Stimulated activated CD4-positive, alpha-beta T cell treated with anti-CD3 and anti-CD28 coated beads, Interleukin-1b, Interleukin-23, amount 100 ng/mL, for 24 hours (primary cell): Measurements from ENCODE around the gene MED16.
"Not testable (repeated sequence)": the region's sequence is repeated elsewhere in the genome, so short reads cannot be mapped to it uniquely, and the experiment has no call there.

Experiments used
- DNase-seq, 4 experiments: peaks; one replicate each; pipeline ENCODE4 v3.0.0-alpha.2; 2020; ENCODE audit warnings: low read depth in 4 of 4, low spot score in 1 of 4

MED16 gene

GRCh38 chr19:889662-890295 is 3.2 kb downstream of the MED16 start:
- no peak for DNase-seq

GRCh38 chr19:888581-889385 is 4.2 kb downstream of the MED16 start:
- DNase-seq: no peak

DNA sequence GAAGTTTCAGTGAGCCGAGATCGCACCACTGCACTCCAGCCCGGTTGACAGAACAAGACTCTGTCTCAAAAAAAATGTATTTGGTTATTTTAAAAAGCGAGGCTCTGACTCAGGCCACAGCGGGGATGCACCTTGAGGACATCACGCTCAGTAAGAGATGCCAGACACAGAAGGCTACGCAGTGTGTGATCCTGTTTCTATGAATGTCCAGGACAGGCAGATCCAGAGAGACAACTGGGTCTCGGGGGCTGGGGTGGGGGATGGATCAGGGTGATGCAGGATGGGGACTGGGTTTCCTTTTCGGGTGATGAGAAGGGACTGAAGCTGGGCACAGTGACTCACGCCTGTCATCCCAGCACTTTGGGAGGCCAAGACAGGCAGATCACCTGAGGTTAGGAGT is 5.4 kb downstream of the MED16 start:
- DNase-seq: no peak

GRCh38 chr19:887072-887471 is 5.9 kb downstream of the MED16 start:
- no peak for DNase-seq

DNA sequence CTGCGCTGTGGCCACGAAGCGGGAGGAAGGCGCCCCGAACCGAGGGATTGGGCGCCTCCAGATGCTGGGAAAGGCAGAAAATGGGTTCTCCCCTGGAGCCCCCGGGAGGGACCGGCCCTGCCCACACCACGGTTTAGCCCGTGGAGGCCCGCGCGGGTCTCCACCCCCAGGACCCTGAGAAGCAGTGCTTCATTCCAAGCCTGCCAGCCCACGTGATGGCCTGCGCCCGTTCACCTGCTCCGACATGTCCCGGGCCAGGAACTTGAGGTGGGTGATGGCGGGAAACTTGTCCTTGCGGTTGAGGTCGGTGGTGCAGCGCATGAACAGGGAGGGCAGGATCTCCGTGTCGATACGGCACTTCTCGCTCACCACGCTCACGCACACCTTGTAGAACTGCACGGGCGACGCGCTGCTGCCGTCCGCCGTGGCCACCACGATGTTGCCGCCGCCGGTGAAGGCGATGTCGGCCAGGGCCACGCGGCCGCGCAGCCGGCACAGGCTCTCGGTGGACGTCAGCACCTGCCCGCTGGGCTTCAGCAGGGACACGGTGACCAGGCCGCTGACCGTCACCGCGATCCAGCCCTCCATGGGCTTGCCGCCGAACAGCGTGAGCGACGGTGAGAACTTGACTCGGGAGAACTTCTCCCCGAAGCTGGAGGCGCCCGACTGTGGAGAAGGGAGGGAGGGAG is 7.3 kb downstream of the MED16 start:
- DNase-seq: no peak

GRCh38 chr19:884420-885211 is 8.4 kb downstream of the MED16 start:
- DNase-seq: no peak

GRCh38 chr19:883661-884211 is 9.3 kb downstream of the MED16 start:
- no peak for DNase-seq

- DNase-seq: no peak
Observed at GRCh38 chr19:882871-883497, 10.0 kb downstream of the MED16 start.

- no peak for DNase-seq
Observed at GRCh38 chr19:881385-882071, 11.5 kb downstream of the MED16 start.

GRCh38 chr19:879711-880438 is 13.1 kb downstream of the MED16 start:
- DNase-seq: no peak

DNA sequence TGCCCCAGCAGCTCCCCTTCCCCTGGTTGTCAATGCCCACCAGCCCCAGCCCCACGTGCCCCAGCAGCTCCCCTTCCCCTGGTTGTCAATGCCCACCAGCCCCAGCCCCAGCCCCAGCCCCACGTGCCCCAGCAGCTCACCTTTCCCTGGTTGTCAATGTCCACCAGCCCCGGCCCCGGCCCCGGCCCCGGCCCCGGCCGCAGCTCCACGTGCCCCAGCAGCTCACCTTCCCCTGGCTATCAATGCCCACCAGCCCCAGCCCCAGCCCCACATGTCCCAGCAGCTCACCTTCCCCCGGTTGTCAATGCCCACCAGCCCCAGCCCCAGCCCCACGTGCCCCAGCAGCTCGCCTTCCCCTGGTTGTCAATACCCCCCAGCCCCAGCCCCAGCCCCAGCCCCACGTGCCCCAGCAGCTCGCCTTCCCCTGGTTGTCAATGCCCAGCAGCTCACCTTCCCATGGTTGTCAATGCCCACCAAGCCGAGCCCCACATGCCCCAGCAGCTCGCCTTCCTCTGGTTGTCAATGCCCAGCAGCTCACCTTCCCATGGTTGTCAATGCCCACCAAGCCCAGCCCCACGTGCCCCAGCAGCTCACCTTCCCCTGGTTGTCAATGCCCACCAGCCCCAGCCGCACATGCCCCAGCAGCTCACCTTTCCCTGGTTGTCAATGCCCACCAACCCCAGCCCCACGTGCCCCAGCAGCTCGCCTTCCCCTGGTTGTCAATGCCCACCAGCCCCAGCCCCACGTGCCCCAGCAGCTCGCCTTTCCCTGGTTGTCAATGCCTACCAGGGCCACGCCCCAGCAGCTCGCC is 14.0 kb downstream of the MED16 start:
- DNase-seq: not testable (repeated sequence)

- DNase-seq: not testable (repeated sequence)
Observed at GRCh38 chr19:877992-878660, 14.9 kb downstream of the MED16 start.

DNA sequence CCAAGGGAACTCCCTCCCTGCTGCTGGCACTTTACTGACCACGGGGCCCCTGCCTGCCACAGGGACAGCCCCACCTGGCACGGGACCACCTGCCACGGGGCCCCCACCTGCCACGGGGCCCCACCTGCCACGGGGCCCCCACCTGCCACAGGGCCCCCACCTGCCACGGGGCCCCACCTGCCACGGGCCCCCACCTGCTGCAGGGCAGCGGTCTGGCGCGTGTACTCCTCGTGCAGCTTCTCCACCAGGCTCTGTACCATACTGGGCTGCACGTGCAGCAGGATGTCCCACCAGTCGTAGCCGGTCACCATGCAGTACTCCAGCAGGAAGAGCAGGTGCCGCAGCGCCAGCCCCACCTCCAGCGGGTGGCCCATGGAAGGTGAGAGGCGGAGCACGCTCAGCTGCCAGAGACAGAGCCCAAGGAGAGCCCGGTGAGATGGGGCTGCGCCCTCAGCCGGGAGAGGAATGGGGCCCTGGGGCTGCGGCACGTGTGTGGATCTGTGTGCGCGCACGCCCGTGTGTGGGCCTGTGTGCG is 16.1 kb downstream of the MED16 start:
- DNase-seq: no peak

DNA sequence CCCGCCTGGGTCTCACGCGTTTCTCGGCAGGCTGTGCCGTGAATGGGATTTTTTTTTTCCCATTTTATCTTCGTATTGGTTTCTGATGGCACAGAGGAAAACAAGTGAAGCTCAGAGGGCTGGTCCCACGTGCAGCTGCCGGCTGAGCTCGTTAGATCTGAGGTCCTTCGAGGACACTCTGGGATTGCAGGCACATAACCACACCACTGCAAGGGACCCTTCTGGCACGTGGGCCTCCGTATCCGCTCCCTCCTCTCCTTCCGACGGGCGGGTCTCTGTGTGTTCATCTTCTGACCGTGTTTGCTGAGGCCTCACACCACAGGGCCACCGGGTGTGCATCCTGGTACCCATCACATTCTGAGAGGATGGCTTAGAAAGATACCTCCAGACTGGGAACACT is 16.9 kb downstream of the MED16 start:
- DNase-seq: no peak

- no peak for DNase-seq
Observed at GRCh38 chr19:875265-875879, 17.6 kb downstream of the MED16 start.

DNA sequence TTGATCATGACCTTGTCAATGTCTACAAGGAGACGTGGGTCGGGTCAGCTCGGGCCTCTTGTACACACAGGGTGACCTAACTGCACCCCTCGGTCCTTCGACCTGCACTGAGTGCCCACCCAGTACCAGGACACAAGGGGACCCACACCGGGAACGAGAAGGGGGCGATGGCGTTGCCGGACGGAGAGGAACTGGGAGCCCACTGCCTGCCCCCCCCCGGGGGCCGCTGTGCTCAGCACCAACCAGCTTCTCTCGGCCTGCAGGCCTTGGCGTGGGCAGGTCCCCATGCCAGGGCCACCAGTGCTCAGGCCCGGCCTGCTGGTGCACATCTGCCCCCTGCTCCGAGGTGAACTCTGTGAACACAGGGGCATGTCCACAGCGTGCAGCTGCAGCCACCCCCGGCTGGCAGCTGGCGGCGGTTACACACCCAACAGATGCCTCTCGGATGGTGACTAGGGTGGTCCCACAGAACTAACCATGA is 19.4 kb downstream of the MED16 start:
- DNase-seq: no peak

DNA sequence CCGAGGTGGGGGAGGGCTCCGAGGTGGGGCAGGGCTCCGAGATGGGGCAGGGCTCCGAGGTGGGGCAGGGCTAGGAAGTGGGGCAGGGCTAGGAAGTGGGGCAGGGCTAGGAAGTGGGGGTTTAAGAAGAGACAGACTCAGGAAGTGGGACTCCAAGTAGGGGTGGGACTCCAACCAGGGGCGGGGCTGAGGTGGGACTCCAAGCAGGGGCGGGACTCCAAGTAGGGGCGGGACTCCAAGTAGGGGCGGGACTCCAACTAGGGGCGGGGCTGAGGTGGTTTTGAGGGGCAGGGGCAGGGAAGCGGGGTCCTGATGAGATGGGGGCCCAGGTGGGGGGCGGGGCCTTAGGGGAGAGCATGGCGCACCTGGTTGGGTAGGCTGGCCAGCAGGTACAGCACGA is 19.9 kb downstream of the MED16 start:
- peak in 3 of 4 experiments; percentile 23 to 48 (median 23) for DNase-seq
